Measurements from ENCODE around the gene SNX24. TPM values are rescaled to one million over a fixed set of nuclear protein-coding genes. Genes with fewer than 3 reads are reported as not detected.

The SNX24 gene
- total and polyA plus RNA-seq, 2 experiments from 2014 or later = 18.0 to 27.5 TPM

DNA sequence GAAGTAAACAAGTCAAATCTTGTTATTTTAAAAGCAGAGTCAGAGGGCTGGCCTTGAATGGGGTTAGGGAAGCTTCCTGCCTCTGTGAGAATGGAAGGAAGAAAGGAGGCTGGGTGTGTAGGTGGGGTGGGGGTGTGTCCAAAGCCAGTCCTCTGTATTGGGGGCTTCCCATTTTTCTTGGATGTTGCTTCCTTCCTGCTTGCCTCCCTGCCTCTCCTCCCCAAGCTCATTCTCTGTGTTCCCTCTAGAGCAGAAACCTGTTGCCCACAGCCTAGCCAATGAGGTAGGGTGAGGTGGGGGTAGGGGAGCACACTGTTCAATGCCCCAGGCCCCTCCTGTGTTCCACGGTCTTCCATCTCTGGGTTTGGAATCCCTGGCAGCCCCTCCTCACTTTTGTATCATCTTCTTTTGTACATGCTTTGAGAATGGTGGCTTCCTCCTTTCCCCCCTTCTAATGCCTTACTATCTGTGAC lies 39.7 kb downstream of the SNX24 start:
- Histone ChIP-seq H2AFZ (no peak overlapping the region), H3K27me3 (ENCODE audit: insufficient read depth) (no peaks in the 10 kb centered on the region)

More for the DNA sequence above, 39.7 kb downstream of the SNX24 start:
- peaks cover 4% of the 10 kb centered on the region; the same call in 2 of the 3 replicates for H3K36me3 Mint-ChIP-seq (ENCODE audit: low read depth)
- peaks cover 4% of the 10 kb centered on the region for H3K27me3 Mint-ChIP-seq (ENCODE audit: insufficient read depth, low read depth, poor library complexity)
- no peak for DNase-seq (ENCODE audit: low spot score)
- H3K27ac Mint-ChIP-seq = no peak overlapping the region
- H3K4me3 Mint-ChIP-seq = no peak overlapping the region
- Histone ChIP-seq H4K20me1 (replicated peaks; ENCODE audit: insufficient read depth) (no peaks in the 10 kb centered on the region), H3K79me2 (replicated peaks; ENCODE audit: insufficient read depth) (no peaks in the 10 kb centered on the region; the same call in 1 of the 2 replicates), H3K4me3 (no peak overlapping the region), H3K4me2 (no peak overlapping the region), H3K4me1 (ENCODE audit: insufficient read depth) (peaks cover 15% of the 10 kb centered on the region; the same call in 1 of the 2 replicates), H3K27ac (ENCODE audit: low read depth) (no peak overlapping the region), H3F3A (replicated peaks; ENCODE audit: low read depth) (no peaks in the 10 kb centered on the region), H3K9me2 (ENCODE audit: insufficient read depth) (no peaks in the 10 kb centered on the region), H3K36me3 (ENCODE audit: insufficient read depth) (no peaks in the 10 kb centered on the region)
- TF ChIP-seq POLR2AphosphoS5 (IDR thresholded peaks at IDR 0.05; ENCODE audit: low read depth) (no peak), JUNB (IDR thresholded peaks at IDR 0.05; ENCODE audit: unreplicated experiment) (no peak), ETS1 (IDR thresholded peaks at IDR 0.05) (no peak), CTCF (conservative IDR thresholded peaks at IDR 0.05; ENCODE audit: low read depth in 2 of 2) (no peak), ZNF331 (CRISPR knock-in tag; IDR thresholded peaks at IDR 0.05; ENCODE audit: low read depth) (no peak), EZH2 (IDR thresholded peaks at IDR 0.05; ENCODE audit: low read depth, unreplicated experiment) (no peak), CREB1 (CRISPR knock-in tag; IDR thresholded peaks at IDR 0.05; ENCODE audit: low read depth) (no peak), STAT1 (IDR thresholded peaks at IDR 0.05; ENCODE audit: unreplicated experiment) (no peak), EZH2phosphoT487 (IDR thresholded peaks at IDR 0.05; ENCODE audit: unreplicated experiment) (no peak), NANOG (IDR thresholded peaks at IDR 0.05; ENCODE audit: borderline replicate concordance) (no peak), ZNF114 (CRISPR knock-in tag; IDR thresholded peaks at IDR 0.05) (no peak)
- TF ChIP-seq, protein P1, sequence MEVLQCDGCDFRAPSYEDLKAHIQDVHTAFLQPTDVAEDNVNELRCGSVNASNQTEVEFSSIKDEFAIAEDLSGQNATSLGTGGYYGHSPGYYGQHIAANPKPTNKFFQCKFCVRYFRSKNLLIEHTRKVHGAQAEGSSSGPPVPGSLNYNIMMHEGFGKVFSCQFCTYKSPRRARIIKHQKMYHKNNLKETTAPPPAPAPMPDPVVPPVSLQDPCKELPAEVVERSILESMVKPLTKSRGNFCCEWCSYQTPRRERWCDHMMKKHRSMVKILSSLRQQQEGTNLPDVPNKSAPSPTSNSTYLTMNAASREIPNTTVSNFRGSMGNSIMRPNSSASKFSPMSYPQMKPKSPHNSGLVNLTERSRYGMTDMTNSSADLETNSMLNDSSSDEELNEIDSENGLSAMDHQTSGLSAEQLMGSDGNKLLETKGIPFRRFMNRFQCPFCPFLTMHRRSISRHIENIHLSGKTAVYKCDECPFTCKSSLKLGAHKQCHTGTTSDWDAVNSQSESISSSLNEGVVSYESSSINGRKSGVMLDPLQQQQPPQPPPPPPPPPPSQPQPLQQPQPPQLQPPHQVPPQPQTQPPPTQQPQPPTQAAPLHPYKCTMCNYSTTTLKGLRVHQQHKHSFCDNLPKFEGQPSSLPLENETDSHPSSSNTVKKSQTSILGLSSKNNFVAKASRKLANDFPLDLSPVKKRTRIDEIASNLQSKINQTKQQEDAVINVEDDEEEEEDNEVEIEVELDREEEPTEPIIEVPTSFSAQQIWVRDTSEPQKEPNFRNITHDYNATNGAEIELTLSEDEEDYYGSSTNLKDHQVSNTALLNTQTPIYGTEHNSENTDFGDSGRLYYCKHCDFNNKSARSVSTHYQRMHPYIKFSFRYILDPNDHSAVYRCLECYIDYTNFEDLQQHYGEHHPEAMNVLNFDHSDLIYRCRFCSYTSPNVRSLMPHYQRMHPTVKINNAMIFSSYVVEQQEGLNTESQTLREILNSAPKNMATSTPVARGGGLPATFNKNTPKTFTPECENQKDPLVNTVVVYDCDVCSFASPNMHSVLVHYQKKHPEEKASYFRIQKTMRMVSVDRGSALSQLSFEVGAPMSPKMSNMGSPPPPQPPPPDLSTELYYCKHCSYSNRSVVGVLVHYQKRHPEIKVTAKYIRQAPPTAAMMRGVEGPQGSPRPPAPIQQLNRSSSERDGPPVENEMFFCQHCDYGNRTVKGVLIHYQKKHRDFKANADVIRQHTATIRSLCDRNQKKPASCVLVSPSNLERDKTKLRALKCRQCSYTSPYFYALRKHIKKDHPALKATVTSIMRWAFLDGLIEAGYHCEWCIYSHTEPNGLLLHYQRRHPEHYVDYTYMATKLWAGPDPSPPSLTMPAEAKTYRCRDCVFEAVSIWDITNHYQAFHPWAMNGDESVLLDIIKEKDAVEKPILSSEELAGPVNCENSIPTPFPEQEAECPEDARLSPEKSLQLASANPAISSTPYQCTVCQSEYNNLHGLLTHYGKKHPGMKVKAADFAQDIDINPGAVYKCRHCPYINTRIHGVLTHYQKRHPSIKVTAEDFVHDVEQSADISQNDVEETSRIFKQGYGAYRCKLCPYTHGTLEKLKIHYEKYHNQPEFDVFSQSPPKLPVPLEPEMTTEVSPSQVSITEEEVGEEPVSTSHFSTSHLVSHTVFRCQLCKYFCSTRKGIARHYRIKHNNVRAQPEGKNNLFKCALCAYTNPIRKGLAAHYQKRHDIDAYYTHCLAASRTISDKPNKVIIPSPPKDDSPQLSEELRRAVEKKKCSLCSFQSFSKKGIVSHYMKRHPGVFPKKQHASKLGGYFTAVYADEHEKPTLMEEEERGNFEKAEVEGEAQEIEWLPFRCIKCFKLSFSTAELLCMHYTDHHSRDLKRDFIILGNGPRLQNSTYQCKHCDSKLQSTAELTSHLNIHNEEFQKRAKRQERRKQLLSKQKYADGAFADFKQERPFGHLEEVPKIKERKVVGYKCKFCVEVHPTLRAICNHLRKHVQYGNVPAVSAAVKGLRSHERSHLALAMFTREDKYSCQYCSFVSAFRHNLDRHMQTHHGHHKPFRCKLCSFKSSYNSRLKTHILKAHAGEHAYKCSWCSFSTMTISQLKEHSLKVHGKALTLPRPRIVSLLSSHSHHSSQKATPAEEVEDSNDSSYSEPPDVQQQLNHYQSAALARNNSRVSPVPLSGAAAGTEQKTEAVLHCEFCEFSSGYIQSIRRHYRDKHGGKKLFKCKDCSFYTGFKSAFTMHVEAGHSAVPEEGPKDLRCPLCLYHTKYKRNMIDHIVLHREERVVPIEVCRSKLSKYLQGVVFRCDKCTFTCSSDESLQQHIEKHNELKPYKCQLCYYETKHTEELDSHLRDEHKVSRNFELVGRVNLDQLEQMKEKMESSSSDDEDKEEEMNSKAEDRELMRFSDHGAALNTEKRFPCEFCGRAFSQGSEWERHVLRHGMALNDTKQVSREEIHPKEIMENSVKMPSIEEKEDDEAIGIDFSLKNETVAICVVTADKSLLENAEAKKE (CRISPR knock-in tag; IDR thresholded peaks at IDR 0.05) = no peak
- TF ChIP-seq, protein P2, sequence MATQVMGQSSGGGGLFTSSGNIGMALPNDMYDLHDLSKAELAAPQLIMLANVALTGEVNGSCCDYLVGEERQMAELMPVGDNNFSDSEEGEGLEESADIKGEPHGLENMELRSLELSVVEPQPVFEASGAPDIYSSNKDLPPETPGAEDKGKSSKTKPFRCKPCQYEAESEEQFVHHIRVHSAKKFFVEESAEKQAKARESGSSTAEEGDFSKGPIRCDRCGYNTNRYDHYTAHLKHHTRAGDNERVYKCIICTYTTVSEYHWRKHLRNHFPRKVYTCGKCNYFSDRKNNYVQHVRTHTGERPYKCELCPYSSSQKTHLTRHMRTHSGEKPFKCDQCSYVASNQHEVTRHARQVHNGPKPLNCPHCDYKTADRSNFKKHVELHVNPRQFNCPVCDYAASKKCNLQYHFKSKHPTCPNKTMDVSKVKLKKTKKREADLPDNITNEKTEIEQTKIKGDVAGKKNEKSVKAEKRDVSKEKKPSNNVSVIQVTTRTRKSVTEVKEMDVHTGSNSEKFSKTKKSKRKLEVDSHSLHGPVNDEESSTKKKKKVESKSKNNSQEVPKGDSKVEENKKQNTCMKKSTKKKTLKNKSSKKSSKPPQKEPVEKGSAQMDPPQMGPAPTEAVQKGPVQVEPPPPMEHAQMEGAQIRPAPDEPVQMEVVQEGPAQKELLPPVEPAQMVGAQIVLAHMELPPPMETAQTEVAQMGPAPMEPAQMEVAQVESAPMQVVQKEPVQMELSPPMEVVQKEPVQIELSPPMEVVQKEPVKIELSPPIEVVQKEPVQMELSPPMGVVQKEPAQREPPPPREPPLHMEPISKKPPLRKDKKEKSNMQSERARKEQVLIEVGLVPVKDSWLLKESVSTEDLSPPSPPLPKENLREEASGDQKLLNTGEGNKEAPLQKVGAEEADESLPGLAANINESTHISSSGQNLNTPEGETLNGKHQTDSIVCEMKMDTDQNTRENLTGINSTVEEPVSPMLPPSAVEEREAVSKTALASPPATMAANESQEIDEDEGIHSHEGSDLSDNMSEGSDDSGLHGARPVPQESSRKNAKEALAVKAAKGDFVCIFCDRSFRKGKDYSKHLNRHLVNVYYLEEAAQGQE (IDR thresholded peaks at IDR 0.05; ENCODE audit: unreplicated experiment) = no peak
- peaks cover 4% of the 10 kb centered on the region; the same call in 2 of the 3 replicates for H3K9me3 Mint-ChIP-seq
- ATAC-seq = peak; percentile 57
- peaks cover 20% of the 10 kb centered on the region for H3K4me1 Mint-ChIP-seq

Measured in GM23338 (cell line).